IMR-90 (cell line): Measurements from ENCODE around the gene GMEB1. TPM values are rescaled to one million over a fixed set of nuclear protein-coding genes. Genes with fewer than 3 reads are reported as not detected.
A peak's percentile ranks its signal among the peaks of the same experiment; 100 is the strongest.

Experiments used
- ATAC-seq: fragments of 200-7000 bp; cut with Tn5 transposase; 2 replicates; pipeline ENCODE4 v1.9.1; 2020; ENCODE audit warnings: low read depth, mild to moderate bottlenecking, moderate library complexity
- BruUV-seq: library from RNA; stranded (reverse); fragments of 400-500 nt; replicated peaks from 2 replicates; lab custom pipeline; 2021; lab: Mats Ljungman, UMichigan
- CTCF ChIA-PET: fragments of 300-600 bp; formaldehyde crosslinking; extraction: SDS; loops from one replicate; lab custom pipeline; 2021; ENCODE audit warnings: antibody characterized with exemption; lab: Yijun Ruan, JAX
- POLR2A ChIA-PET: fragments of 300-600 bp; sonication (Branson Sonifier 250); formaldehyde crosslinking; loops from one replicate; lab custom pipeline; 2022; ENCODE audit warnings: antibody characterized with exemption; ENCODE audit not compliant: unreplicated experiment; lab: Charles Lee
- DNase-seq: peaks from one replicate; pipeline ENCODE4 v3.0.0; 2013
- H2AFZ ChIP-seq: replicated peaks from 2 replicates; pipeline ENCODE3; 2013; ENCODE audit warnings: low read length, mild to moderate bottlenecking; ENCODE audit not compliant: poor library complexity
- H2AK5ac ChIP-seq: 2 replicates; pipeline ENCODE4 v1.6.1; 2013; ENCODE audit warnings: low read depth, low read length, inconsistent platforms
- H2AK9ac ChIP-seq: replicated peaks from 2 replicates; pipeline ENCODE3; 2013; ENCODE audit warnings: mild to moderate bottlenecking, low read depth, low read length, moderate library complexity; ENCODE audit not compliant: poor library complexity
- H2BK120ac ChIP-seq: 2 replicates; pipeline ENCODE4 v1.6.1; 2013; ENCODE audit warnings: low read depth, low read length, inconsistent platforms
- H2BK15ac ChIP-seq: 3 replicates; pipeline ENCODE4 v1.6.1; 2013; ENCODE audit warnings: low read depth, low read length, inconsistent platforms
- H2BK20ac ChIP-seq: 2 replicates; pipeline ENCODE4 v1.6.1; 2013; ENCODE audit warnings: low read depth, mild to moderate bottlenecking, inconsistent platforms, low read length, moderate library complexity
- H2BK5ac ChIP-seq: 2 replicates; pipeline ENCODE4 v1.6.1; 2013; ENCODE audit warnings: mild to moderate bottlenecking, low read depth, low read length, inconsistent platforms; ENCODE audit not compliant: poor library complexity, severe bottlenecking
- H3K14ac ChIP-seq: replicated peaks from 2 replicates; pipeline ENCODE4 v1.6.1; 2013; ENCODE audit warnings: low read depth, low read length, inconsistent platforms
- H3K18ac ChIP-seq: 2 replicates; pipeline ENCODE4 v1.6.1; 2013; ENCODE audit warnings: low read depth, low read length, control low read depth
- H3K23ac ChIP-seq: 2 replicates; pipeline ENCODE4 v1.6.1; 2013; ENCODE audit warnings: low read depth, low read length, inconsistent platforms
- H3K27ac ChIP-seq: 2 replicates; pipeline ENCODE4 v1.5.1; 2013; ENCODE audit warnings: mild to moderate bottlenecking, control low read depth, low read length; ENCODE audit not compliant: insufficient read depth
- H3K27me3 ChIP-seq: 2 replicates; pipeline ENCODE4 v1.6.1; 2013; ENCODE audit warnings: low read length; ENCODE audit not compliant: control insufficient read depth, insufficient read depth
- H3K36me3 ChIP-seq: 2 replicates; pipeline ENCODE4 v1.6.1; 2013; ENCODE audit warnings: low read length, mixed read lengths; ENCODE audit not compliant: control insufficient read depth, insufficient read depth
- H3K4ac ChIP-seq: 2 replicates; pipeline ENCODE4 v1.6.1; 2013; ENCODE audit warnings: low read depth, low read length, inconsistent platforms
- H3K4me1 ChIP-seq: 2 replicates; pipeline ENCODE4 v1.6.1; 2013; ENCODE audit warnings: low read length, mixed read lengths; ENCODE audit not compliant: control insufficient read depth, insufficient read depth
- H3K4me2 ChIP-seq: 2 replicates; pipeline ENCODE4 v1.6.1; 2013; ENCODE audit warnings: low read depth, mild to moderate bottlenecking, control low read depth, low read length, moderate library complexity
- H3K4me3 ChIP-seq: 2 replicates; pipeline ENCODE4 v1.5.1; 2013; ENCODE audit warnings: low read depth, mild to moderate bottlenecking, control low read depth, low read length, moderate library complexity; ENCODE audit not compliant: insufficient read depth
- H3K56ac ChIP-seq: 2 replicates; pipeline ENCODE4 v1.6.1; 2013; ENCODE audit warnings: low read length, inconsistent platforms; ENCODE audit not compliant: insufficient read depth; ENCODE audit errors: extremely low read depth
- H3K79me1 ChIP-seq, 2 experiments: 2 replicates each; pipeline ENCODE4 v1.6.1; 2013; ENCODE audit warnings: low read length in 2 of 2, inconsistent platforms in 1 of 2, low read depth in 1 of 2
- H3K9ac ChIP-seq: 2 replicates; pipeline ENCODE4 v1.6.1; 2013; ENCODE audit warnings: low read depth, low read length, control low read depth
- H3K9me1 ChIP-seq: 2 replicates; pipeline ENCODE4 v1.6.1; 2013; ENCODE audit warnings: low read length, inconsistent platforms; ENCODE audit not compliant: insufficient read depth
- H3K9me3 ChIP-seq: 2 replicates; pipeline ENCODE4 v1.6.1; 2013; ENCODE audit warnings: low read length; ENCODE audit not compliant: control insufficient read depth, insufficient read depth
- H4K20me1 ChIP-seq: 2 replicates; pipeline ENCODE4 v1.6.1; 2013; ENCODE audit warnings: low read length, inconsistent platforms; ENCODE audit not compliant: insufficient read depth
- H4K5ac ChIP-seq: 2 replicates; pipeline ENCODE4 v1.6.1; 2013; ENCODE audit warnings: mild to moderate bottlenecking, low read depth, low read length, control low read depth
- H4K8ac ChIP-seq, 2 experiments: 2 replicates each; pipeline ENCODE4 v1.6.1; 2013; ENCODE audit warnings: low read depth in 2 of 2, low read length in 2 of 2, control low read depth in 1 of 2, inconsistent platforms in 1 of 2
- H4K91ac ChIP-seq: 2 replicates; pipeline ENCODE4 v1.6.1; 2013; ENCODE audit warnings: low read depth, low read length, inconsistent platforms; ENCODE audit not compliant: insufficient read depth
- CEBPB ChIP-seq: IDR thresholded peaks from 2 replicates; pipeline ENCODE4 v1.6.1; 2012; ENCODE audit warnings: low read depth, low read length, improper control_type of control experiment
- MAZ ChIP-seq: IDR thresholded peaks from 2 replicates; pipeline ENCODE4 v1.6.1; 2012; ENCODE audit warnings: low read depth, mild to moderate bottlenecking, low read length, improper control_type of control experiment, moderate library complexity, borderline replicate concordance
- MXI1 ChIP-seq: IDR thresholded peaks from 2 replicates; pipeline ENCODE4 v1.6.1; 2012; ENCODE audit warnings: low read depth, mild to moderate bottlenecking, low read length, moderate library complexity, borderline replicate concordance
- NFE2L2 ChIP-seq: fragments of 150-350 bp; IDR thresholded peaks from 2 replicates; pipeline ENCODE4 v1.6.1; 2016; ENCODE audit warnings: low read depth, mild to moderate bottlenecking, low read length
- POLR2A ChIP-seq: IDR thresholded peaks from 2 replicates; pipeline ENCODE4 v1.6.1; 2012; ENCODE audit warnings: mild to moderate bottlenecking, low read depth, low read length
- RFX5 ChIP-seq: IDR thresholded peaks from 2 replicates; pipeline ENCODE4 v1.8.0; 2012; ENCODE audit warnings: low read depth, mild to moderate bottlenecking, low read length, moderate library complexity
- whole genome bisulfite sequencing, 2 experiments: methylation state at CpG; one replicate each; pipeline versions ENCODE4 v1.1.5 to v1.1.7; 2013; ENCODE audit warnings: missing lambda C conversion rate in 2 of 2; ENCODE audit not compliant: insufficient read length in 1 of 2; ENCODE audit errors: extremely low coverage in 2 of 2; 5-methylcytosine and 5-hydroxymethylcytosine counted together
- dilution Hi-C: fragments of 300-500 bp; cut with HindIII; formaldehyde crosslinking; loops from one replicate; pipeline ENCODE4 v1.14.3; 2018; ENCODE audit warnings: low sequenced_read_pairs; ENCODE audit not compliant: unreplicated experiment
- in situ Hi-C: fragments of 300-500 bp; cut with MboI; formaldehyde crosslinking; loops from 3 replicates; pipeline ENCODE4 v1.14.3; 2019; ENCODE audit warnings: low sequenced_read_pairs, inconsistent platforms, mixed read lengths
- intact Hi-C: fragments of 100-400 bp; cut with micrococcal nuclease; formaldehyde crosslinking; loops from 2 replicates; pipeline ENCODE4 v1.10.0; 2022
- polyA plus RNA-seq, 3 experiments: library from polyadenylated mRNA; depleted of rRNA; stranded (reverse); fragments of >200 nt; gene quantifications; 2 replicates each; pipeline ENCODE4 v1.2.3, GENCODE V29; 2012; ENCODE audit warnings: low replicate concordance in 1 of 3
- total RNA-seq: library from RNA; depleted of rRNA; stranded (reverse); fragments of >200 nt; gene quantifications from 2 replicates; pipeline ENCODE4 v1.2.3, GENCODE V29; 2012

GMEB1 gene
- total and polyA plus RNA-seq, 2 of the 4 experiments (the other 2 are of a cell fraction): 7.1 to 7.9 TPM

GRCh38 chr1:28745653-28746173, 77.1 kb downstream of the GMEB1 start:
- intact Hi-C loops (no loop called here), in situ Hi-C loops (no loop called here), dilution Hi-C loops (no loop called here)
- no CpG with 5 or more reads among the region's 6 CpGs for WGBS, 2 experiments
- H2BK120ac ChIP-seq: no peak overlapping the region
- no peak overlapping the region for H2AK9ac ChIP-seq
- H2BK20ac ChIP-seq: no peak overlapping the region
- ChIA-PET POLR2A (interaction anchor here (0.6 kb wide), 1 partner anchor 695 kb away, joined by 16 read pairs; no protein-coding TSS in a partner anchor), CTCF (interaction anchor here (0.6 kb wide), 1 partner anchor 56 kb away, joined by 3 read pairs; no protein-coding TSS in a partner anchor)
- no peak overlapping the region for H3K4ac ChIP-seq
- no peak overlapping the region for H2AK5ac ChIP-seq
- no peak overlapping the region for H4K91ac ChIP-seq
- no peak for TF ChIP-seq NFE2L2
- no peak for TF ChIP-seq POLR2A
- peak; percentile 33; the same call in 1 of the 2 replicates for TF ChIP-seq CEBPB
- no peak for TF ChIP-seq MAZ
- TF ChIP-seq RFX5: no peak
- TF ChIP-seq MXI1: no peak
- no peak overlapping the region for H3K27ac ChIP-seq
- no peaks in the 10 kb centered on the region for H3K9me3 ChIP-seq
- no peak overlapping the region for H3K14ac ChIP-seq
- H3K18ac ChIP-seq: no peak overlapping the region
- no peak overlapping the region for H2BK5ac ChIP-seq
- no peak overlapping the region for H4K5ac ChIP-seq
- H3K79me1 ChIP-seq: peaks cover 5 to 49% of the 10 kb centered on the region in 2 experiments; a peak in 3 of 4 replicates
- ATAC-seq (no peak), DNase-seq (no peak)
- peaks cover 97% of the 10 kb centered on the region for H4K20me1 ChIP-seq
- H3K4me2 ChIP-seq: no peak overlapping the region
- H3K56ac ChIP-seq: no peak overlapping the region
- H3K9ac ChIP-seq: no peak overlapping the region
- H4K8ac ChIP-seq: no peak overlapping the region
- no peak overlapping the region for H3K23ac ChIP-seq
- BruUV-seq: no TSS peak
- no peak overlapping the region for H3K4me3 ChIP-seq
- H3K27me3 ChIP-seq: no peaks in the 10 kb centered on the region
- peaks cover under 1% of the 10 kb centered on the region for H3K4me1 ChIP-seq
- H3K9me1 ChIP-seq: peaks cover 18% of the 10 kb centered on the region
- H2BK15ac ChIP-seq: no peak overlapping the region
- H2AFZ ChIP-seq: no peak overlapping the region
- peaks cover 44% of the 10 kb centered on the region for H3K36me3 ChIP-seq
